ENCODE data around the gene CLK3.
"Not testable (repeated sequence)": the region's sequence is repeated elsewhere in the genome, so short reads cannot be mapped to it uniquely, and the experiment has no call there.

GRCh38 chr15:74661280-74661679, 45.6 kb downstream of the CLK3 start:
- TF ChIP-seq CTCF, POLR2A (IDR thresholded peaks at IDR 0.05): not testable (repeated sequence)

Data from vagina (tissue), 2 donors.